ENCODE results near the gene SFMBT1. TPM values are rescaled to one million over a fixed set of nuclear protein-coding genes. Genes with fewer than 3 reads are reported as not detected.

The SFMBT1 gene
- total and polyA plus RNA-seq, 11 donors, result 3.4 to 18.8 (median 14.3) TPM

GRCh38 chr3:53069422-53070068, 23.7 kb upstream of the SFMBT1 start:
- Histone ChIP-seq H3K36me3 (no peaks in the 10 kb centered on the region), H3K27me3 (no peaks in the 10 kb centered on the region), H3K4me1 (peaks cover 0 to 19% (median 12%) of the 10 kb centered on the region in 12 donors), H3K4me3 (no peak overlapping the region), H3K9me3 (no peaks in the 10 kb centered on the region), H3K27ac (no peak overlapping the region)
- no peak for DNase-seq
- 54 to 77% (median 68%) methylated on average over 2 to 4 of the region's 4 CpGs for WGBS, 4 donors
- ATAC-seq, result no peak
- intact Hi-C loops (cut with DNase I), result loop anchor here (5.0 to 10.0 kb wide), 12 partner anchors 127 to 335 kb away; partner anchors contain the start of genes ITIH1 (in 1 of the 10) and NEK4 (in 1 of the 10)
- TF ChIP-seq POLR2A (IDR thresholded peaks at IDR 0.05) (no peak), CTCF (IDR thresholded peaks at IDR 0.05) (no peak)

- H3K27me3 ChIP-seq, result no peaks in the 10 kb centered on the region
- no peaks in the 10 kb centered on the region for H3K9me3 ChIP-seq
- H3K36me3 ChIP-seq, result no peaks in the 10 kb centered on the region
- TF ChIP-seq POLR2A (IDR thresholded peaks at IDR 0.05) (no peak), CTCF (IDR thresholded peaks at IDR 0.05) (no peak)
- WGBS, 4 donors, result 74 to 95% (median 91%) methylated on average over 3 of the region's 3 CpGs
- H3K27ac ChIP-seq, result no peak overlapping the region
- peaks cover 0 to 15% (median 12%) of the 10 kb centered on the region in 12 donors for H3K4me1 ChIP-seq
- DNase-seq (no peak), ATAC-seq (no peak)
- no peak overlapping the region for H3K4me3 ChIP-seq
- intact Hi-C loops (cut with DNase I), result loop anchor here in 1 of 10 donors (10.0 kb wide), 1 partner anchor 333 kb away; no protein-coding TSS in a partner anchor
Measured at GRCh38 chr3:53068176-53068575, 22.3 kb upstream of the SFMBT1 start.

GRCh38 chr3:53067567-53067966, 21.7 kb upstream of the SFMBT1 start:
- DNase-seq (no peak), ATAC-seq (no peak)
- WGBS, 4 donors, result 74 to 89% (median 75%) methylated on average over 3 of the region's 3 CpGs

More at GRCh38 chr3:53067567-53067966, 21.7 kb upstream of the SFMBT1 start:
- H3K4me1 ChIP-seq, result peaks cover 0 to 10% (median 9%) of the 10 kb centered on the region in 12 donors
- no peak for TF ChIP-seq POLR2A (IDR thresholded peaks at IDR 0.05)
- no peak for TF ChIP-seq CTCF (IDR thresholded peaks at IDR 0.05)
- no peaks in the 10 kb centered on the region for H3K9me3 ChIP-seq
- no peaks in the 10 kb centered on the region for H3K27me3 ChIP-seq
- intact Hi-C loops (cut with DNase I), result loop anchor here in 1 of 10 donors (10.0 kb wide), 1 partner anchor 333 kb away; no protein-coding TSS in a partner anchor
- no peak overlapping the region for H3K4me3 ChIP-seq
- H3K36me3 ChIP-seq, result no peaks in the 10 kb centered on the region
- H3K27ac ChIP-seq, result no peak overlapping the region

Measured in heart left ventricle (tissue), 16 donors.